ENCODE results near the gene SMG5. TPM values are rescaled to one million over a fixed set of nuclear protein-coding genes. Genes with fewer than 3 reads are reported as not detected.

Gene SMG5
- total RNA-seq, 1 experiment from 2014 or later = 63.3 TPM

DNA sequence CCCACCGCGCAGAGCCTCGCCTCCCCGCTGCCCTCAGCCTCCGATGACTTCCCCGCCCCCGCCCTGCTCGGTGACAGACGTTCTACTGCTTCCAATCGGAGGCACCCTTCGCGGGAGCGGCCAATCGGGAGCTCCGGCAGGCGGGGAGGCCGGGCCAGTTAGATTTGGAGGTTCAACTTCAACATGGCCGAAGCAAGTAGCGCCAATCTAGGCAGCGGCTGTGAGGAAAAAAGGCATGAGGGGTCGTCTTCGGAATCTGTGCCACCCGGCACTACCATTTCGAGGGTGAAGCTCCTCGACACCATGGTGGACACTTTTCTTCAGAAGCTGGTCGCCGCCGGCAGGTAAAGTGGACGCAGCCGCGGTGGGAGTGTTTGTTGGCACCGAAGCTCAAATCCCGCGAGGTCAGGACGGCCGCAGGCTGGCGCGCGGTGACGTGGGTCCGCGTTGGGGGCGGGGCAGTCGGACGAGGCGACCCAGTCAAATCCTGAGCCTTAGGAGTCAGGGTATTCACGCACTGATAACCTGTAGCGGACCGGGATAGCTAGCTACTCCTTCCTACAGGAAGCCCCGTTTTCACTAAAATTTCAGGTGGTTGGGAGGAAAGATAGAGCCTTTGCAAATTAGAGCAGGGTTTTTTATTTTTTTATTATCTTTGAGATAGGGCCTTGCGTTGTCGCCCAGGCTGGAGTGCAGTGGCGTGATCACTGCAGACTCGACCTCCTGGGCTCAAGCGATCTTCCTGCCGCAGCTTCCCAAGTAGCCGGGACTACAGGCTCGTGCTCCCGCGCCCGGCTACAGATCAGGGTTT is 69.6 kb downstream of the SMG5 start, which contains the start of gene PMF1:
PMF1 (plus strand) TSS at position 175 of the 811 bp plus-strand sequence; CDS start at position 184, 9 bp downstream.
- Histone ChIP-seq H3K36me3 (ENCODE audit: low read depth) (no peaks in the 10 kb centered on the region), H3F3A (ENCODE audit: insufficient read depth, low read depth) (peaks cover 26% of the 10 kb centered on the region; the same call in 1 of the 2 replicates), H3K9me2 (ENCODE audit: insufficient read depth) (no peaks in the 10 kb centered on the region), H3K79me2 (ENCODE audit: low read depth) (peaks cover 19% of the 10 kb centered on the region), H3K4me3 (peak within 1 kb of the TSS; percentile 67), H3K27me3 (ENCODE audit: insufficient read depth, low read depth) (no peaks in the 10 kb centered on the region), H2AFZ (peak within 1 kb of the TSS; percentile 83), H3K4me1 (replicated peaks; ENCODE audit: insufficient read depth) (peaks cover 22% of the 10 kb centered on the region), H3K9me3 (ENCODE audit: insufficient read depth, low read depth) (no peaks in the 10 kb centered on the region), H3K27ac (peak within 1 kb of the TSS; percentile 82), H4K20me1 (ENCODE audit: insufficient read depth) (no peaks in the 10 kb centered on the region), H3K4me2 (peak within 1 kb of the TSS; percentile 100)
- TF ChIP-seq, protein P1, sequence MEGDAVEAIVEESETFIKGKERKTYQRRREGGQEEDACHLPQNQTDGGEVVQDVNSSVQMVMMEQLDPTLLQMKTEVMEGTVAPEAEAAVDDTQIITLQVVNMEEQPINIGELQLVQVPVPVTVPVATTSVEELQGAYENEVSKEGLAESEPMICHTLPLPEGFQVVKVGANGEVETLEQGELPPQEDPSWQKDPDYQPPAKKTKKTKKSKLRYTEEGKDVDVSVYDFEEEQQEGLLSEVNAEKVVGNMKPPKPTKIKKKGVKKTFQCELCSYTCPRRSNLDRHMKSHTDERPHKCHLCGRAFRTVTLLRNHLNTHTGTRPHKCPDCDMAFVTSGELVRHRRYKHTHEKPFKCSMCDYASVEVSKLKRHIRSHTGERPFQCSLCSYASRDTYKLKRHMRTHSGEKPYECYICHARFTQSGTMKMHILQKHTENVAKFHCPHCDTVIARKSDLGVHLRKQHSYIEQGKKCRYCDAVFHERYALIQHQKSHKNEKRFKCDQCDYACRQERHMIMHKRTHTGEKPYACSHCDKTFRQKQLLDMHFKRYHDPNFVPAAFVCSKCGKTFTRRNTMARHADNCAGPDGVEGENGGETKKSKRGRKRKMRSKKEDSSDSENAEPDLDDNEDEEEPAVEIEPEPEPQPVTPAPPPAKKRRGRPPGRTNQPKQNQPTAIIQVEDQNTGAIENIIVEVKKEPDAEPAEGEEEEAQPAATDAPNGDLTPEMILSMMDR (conservative IDR thresholded peaks at IDR 0.05) = no peak
- TF ChIP-seq EZH2 (IDR thresholded peaks at IDR 0.05; ENCODE audit: low read depth) = no peak
- DNase-seq = peak; percentile 90 to 95
- intact Hi-C loops (cut with micrococcal nuclease; ENCODE audit: unreplicated experiment) = loop anchor here (10.0 kb wide), 1 partner anchor 278 kb away; the partner anchor contains the start of gene KHDC4
- ChIA-PET POLR2A (ENCODE audit: unreplicated experiment) (interaction anchor here (0.6 to 1.2 kb wide), 9 partner anchors 19 to 897 kb away, joined by 3 to 17 read pairs (median 4); partner anchors contain the start of genes SLC25A44 and SMG5), CTCF (interaction anchor here (0.6 to 0.7 kb wide), 3 partner anchors 66 to 244 kb away, joined by 4 to 5 read pairs (median 5); no protein-coding TSS in a partner anchor)
- TSS peak; percentile 64 for BruUV-seq (replicated peaks)

DNA sequence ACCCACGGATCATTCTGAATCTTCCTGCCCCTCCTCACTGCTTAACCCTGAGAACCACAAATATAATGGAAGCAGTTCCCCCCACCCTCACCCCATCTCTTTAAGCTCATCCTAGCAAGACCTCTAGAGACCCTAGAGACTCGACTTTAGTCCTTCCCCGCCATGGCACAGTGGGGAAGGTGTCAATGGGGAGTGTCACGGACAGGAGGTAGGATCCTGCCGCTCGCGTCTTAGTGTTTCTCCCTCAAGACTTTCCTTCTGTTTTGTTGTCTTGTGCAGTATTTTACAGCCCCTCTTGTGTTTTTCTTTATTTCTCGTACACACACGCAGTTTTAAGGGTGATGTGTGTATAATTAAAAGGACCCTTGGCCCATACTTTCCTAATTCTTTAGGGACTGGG is 70.5 kb downstream of the SMG5 start:
- H3K79me2 ChIP-seq (ENCODE audit: low read depth) = peaks cover 19% of the 10 kb centered on the region
- no peak for DNase-seq
- no peaks in the 10 kb centered on the region for H3K27me3 ChIP-seq (ENCODE audit: insufficient read depth, low read depth)
- ChIA-PET CTCF (no interaction called here), POLR2A (ENCODE audit: unreplicated experiment) (interaction anchor here (0.7 kb wide), 1 partner anchor 119 kb away, joined by 4 read pairs; no protein-coding TSS in a partner anchor)
- peak overlapping the region; percentile 83 for H2AFZ ChIP-seq
- no peaks in the 10 kb centered on the region for H4K20me1 ChIP-seq (ENCODE audit: insufficient read depth)
- no peaks in the 10 kb centered on the region for H3K9me2 ChIP-seq (ENCODE audit: insufficient read depth)
- peak overlapping the region; percentile 100 for H3K4me2 ChIP-seq
- peak overlapping the region; percentile 67 for H3K4me3 ChIP-seq
- intact Hi-C loops (cut with micrococcal nuclease; ENCODE audit: unreplicated experiment) = loop anchor here (10.0 kb wide), 1 partner anchor 277 kb away; the partner anchor contains the start of gene KHDC4
- peak overlapping the region; percentile 82 for H3K27ac ChIP-seq
- H3K4me1 ChIP-seq (replicated peaks; ENCODE audit: insufficient read depth) = peaks cover 17% of the 10 kb centered on the region
- no peaks in the 10 kb centered on the region for H3K36me3 ChIP-seq (ENCODE audit: low read depth)
- no peaks in the 10 kb centered on the region for H3K9me3 ChIP-seq (ENCODE audit: insufficient read depth, low read depth)
- no TSS peak for BruUV-seq (replicated peaks)
- no peak for TF ChIP-seq EZH2 (IDR thresholded peaks at IDR 0.05; ENCODE audit: low read depth)
- TF ChIP-seq, protein P1 (conservative IDR thresholded peaks at IDR 0.05) = no peak
- H3F3A ChIP-seq (ENCODE audit: insufficient read depth, low read depth) = peaks cover 17% of the 10 kb centered on the region; the same call in 1 of the 2 replicates

DNA sequence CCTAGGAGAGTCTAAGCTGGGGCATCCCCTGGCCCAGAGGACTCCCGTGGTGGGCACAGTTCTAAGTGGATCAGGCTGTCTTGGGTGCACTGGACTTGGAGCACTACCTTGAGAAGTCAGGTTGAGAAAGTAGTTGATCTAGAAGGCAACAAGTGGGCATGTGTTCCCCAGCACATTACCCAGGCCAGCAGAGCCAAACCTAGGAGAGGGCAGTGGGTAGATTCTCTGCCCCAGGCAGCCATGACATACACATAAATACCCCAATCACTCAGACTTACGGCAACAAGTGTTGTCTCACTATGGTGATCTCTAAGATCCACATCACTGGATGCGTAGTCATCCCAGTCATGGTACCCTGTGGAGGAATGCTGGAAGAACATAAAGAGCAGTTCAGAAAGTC is 71.4 kb downstream of the SMG5 start:
- Histone ChIP-seq H3K27ac (no peak overlapping the region), H3F3A (ENCODE audit: insufficient read depth, low read depth) (peaks cover 17% of the 10 kb centered on the region; the same call in 1 of the 2 replicates), H3K4me2 (no peak overlapping the region), H3K9me3 (ENCODE audit: insufficient read depth, low read depth) (no peaks in the 10 kb centered on the region), H3K36me3 (ENCODE audit: low read depth) (no peaks in the 10 kb centered on the region), H2AFZ (no peak overlapping the region), H3K79me2 (ENCODE audit: low read depth) (peaks cover 19% of the 10 kb centered on the region), H3K4me3 (no peak overlapping the region), H3K27me3 (ENCODE audit: insufficient read depth, low read depth) (no peaks in the 10 kb centered on the region), H3K4me1 (replicated peaks; ENCODE audit: insufficient read depth) (peaks cover 17% of the 10 kb centered on the region), H3K9me2 (ENCODE audit: insufficient read depth) (no peaks in the 10 kb centered on the region), H4K20me1 (ENCODE audit: insufficient read depth) (no peaks in the 10 kb centered on the region)
- no peak for DNase-seq
- TF ChIP-seq EZH2 (IDR thresholded peaks at IDR 0.05; ENCODE audit: low read depth) = no peak
- TF ChIP-seq, protein P1 (conservative IDR thresholded peaks at IDR 0.05) = no peak
- ChIA-PET POLR2A (ENCODE audit: unreplicated experiment) (no interaction called here), CTCF (no interaction called here)
- intact Hi-C loops (cut with micrococcal nuclease; ENCODE audit: unreplicated experiment) = loop anchor here (10.0 kb wide), 1 partner anchor 276 kb away; the partner anchor contains the start of gene KHDC4
- BruUV-seq (replicated peaks) = no TSS peak
